GM13976 (cell line): ENCODE measurements around the gene CLEC4E.
"Not testable (repeated sequence)": the region's sequence is repeated elsewhere in the genome, so short reads cannot be mapped to it uniquely, and the experiment has no call there.

ENCODE experiments used
- DNase-seq: peaks from one replicate; pipeline ENCODE4 v3.0.0; 2012; ENCODE audit warnings: low spot score
- CTCF ChIP-seq: IDR thresholded peaks from 2 replicates; pipeline ENCODE4 v1.5.1; 2012; ENCODE audit warnings: borderline replicate concordance, mild to moderate bottlenecking; ENCODE audit not compliant: insufficient read depth; ENCODE audit errors: extremely low read depth, missing control alignments, control extremely low read depth
- in situ Hi-C: fragments of 300-500 bp; cut with MboI; formaldehyde crosslinking; loops from one replicate; pipeline ENCODE4 v1.12.0; 2022; ENCODE audit warnings: low sequenced_read_pairs, mixed read lengths, inconsistent platforms; ENCODE audit not compliant: unreplicated experiment

The CLEC4E gene, protein sequence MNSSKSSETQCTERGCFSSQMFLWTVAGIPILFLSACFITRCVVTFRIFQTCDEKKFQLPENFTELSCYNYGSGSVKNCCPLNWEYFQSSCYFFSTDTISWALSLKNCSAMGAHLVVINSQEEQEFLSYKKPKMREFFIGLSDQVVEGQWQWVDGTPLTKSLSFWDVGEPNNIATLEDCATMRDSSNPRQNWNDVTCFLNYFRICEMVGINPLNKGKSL

GRCh38 chr12:8540831-8541230 lies at the start of gene CLEC4E:
Gene CLEC4E (minus strand): TSS chr12:8540905. CDS start chr12:8540797, 108 bp downstream.
- in situ Hi-C loops = loop anchor here (25.0 kb wide), 1 partner anchor 346 kb away; no protein-coding TSS in a partner anchor
- DNase-seq = not testable (repeated sequence)

DNA sequence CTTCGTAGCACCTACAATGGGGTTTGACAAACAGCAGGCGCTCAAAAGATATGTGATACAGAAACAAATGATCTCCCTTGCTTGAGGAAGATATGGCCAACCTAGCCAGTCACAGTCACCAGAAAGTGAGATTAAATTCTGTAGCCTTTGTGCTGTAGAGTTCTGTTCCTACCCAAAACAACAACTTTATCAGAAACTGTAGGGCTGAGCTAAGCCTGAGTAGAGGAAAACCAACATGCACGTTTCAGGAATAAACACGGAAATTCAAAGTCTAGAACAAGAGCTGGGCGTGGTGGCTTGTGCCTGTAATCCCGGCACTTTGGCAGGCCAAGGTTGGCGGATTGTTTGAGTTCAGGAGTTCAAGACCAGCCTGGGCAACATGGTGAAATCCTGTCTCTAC lies 49.0 kb upstream of the CLEC4E start:
- in situ Hi-C loops = no loop called here
- TF ChIP-seq CTCF = no peak
- no peak for DNase-seq

DNA sequence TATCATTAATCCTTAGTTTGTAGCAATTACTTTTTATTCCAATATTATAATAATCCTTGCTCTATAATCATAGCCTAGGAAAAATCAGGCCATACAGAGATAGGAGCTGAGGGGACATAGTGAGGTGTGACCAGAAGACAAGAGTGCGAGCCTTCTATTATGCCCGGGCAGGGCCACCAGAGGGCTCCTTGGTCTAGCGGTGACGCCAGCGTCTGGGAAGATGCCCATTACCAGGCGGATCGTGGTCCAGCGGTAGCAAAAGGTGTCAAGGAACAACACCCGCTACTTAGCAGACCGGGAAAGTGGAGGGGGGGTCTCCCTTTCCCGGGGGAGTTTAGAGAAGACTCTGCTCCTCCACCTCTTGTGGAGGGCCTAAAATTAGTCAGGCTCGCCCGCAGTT lies 43.8 kb upstream of the CLEC4E start:
- DNase-seq, in situ Hi-C loops: not testable (repeated sequence)

DNA sequence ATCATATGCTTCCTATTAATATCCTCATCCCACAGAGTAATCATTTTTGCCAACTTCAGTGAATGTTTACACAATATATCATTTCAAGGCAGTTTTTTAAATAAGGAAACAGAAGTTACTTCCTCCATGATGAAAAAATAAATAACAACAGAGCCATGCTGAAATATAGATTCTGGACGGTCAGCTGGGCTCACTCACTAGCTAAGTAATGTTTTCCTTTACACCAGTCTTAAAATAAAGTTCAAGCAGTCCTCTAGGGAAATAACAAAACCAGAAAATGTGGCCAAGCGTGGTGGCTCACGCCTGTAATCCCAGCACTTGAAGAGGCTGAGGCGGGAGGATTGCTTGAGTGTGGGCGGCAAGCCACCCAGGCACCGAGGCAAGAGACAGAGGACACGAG lies 43.3 kb upstream of the CLEC4E start:
- TF ChIP-seq CTCF = no peak
- in situ Hi-C loops = no loop called here
- DNase-seq = no peak

- no peak for DNase-seq
- TF ChIP-seq CTCF = no peak
- in situ Hi-C loops = no loop called here
Measured at GRCh38 chr12:8581098-8581784, 40.5 kb upstream of the CLEC4E start.

GRCh38 chr12:8577879-8578278 lies 37.2 kb upstream of the CLEC4E start:
- no peak for TF ChIP-seq CTCF
- no peak for DNase-seq
- in situ Hi-C loops = no loop called here

DNA sequence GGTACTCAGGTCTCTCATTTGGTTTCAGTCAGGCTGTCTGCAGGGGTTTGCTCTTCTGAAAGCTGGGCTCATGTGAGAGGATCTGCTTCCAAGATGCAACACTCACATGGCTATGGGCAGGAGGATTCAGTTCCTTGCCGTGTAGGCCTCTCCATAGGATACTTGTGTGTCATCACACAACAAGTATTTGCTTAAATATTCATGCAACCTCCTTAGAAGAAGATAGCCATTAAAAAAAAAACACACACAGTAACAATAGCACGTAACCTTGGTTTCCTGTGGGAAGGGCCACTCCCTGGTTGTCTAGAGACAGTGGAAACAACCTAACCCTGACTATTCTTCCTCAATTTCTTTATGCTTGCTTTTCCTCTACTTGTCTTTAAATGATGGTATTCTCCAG lies 31.8 kb upstream of the CLEC4E start:
- no peak for DNase-seq
- in situ Hi-C loops = no loop called here
- TF ChIP-seq CTCF = no peak
